Fibroblast of skin of back (primary cell): ENCODE data around the gene TNFRSF9.
A peak's percentile ranks its signal among the peaks of the same experiment; 100 is the strongest.
"Not testable (repeated sequence)": the region's sequence is repeated elsewhere in the genome, so short reads cannot be mapped to it uniquely, and the experiment has no call there.

Experiments used
- DNase-seq: peaks from one replicate; pipeline ENCODE4 v3.0.0-alpha.2; 2013

Gene TNFRSF9

GRCh38 chr1:7960867-7961215, 20.2 kb upstream of the TNFRSF9 start:
- no peak for DNase-seq

GRCh38 chr1:7960165-7960564, 19.5 kb upstream of the TNFRSF9 start:
- no peak for DNase-seq

- peak; percentile 79 for DNase-seq
Observed at GRCh38 chr1:7956218-7957032, 15.8 kb upstream of the TNFRSF9 start.

GRCh38 chr1:7954683-7955082, 14.0 kb upstream of the TNFRSF9 start:
- no peak for DNase-seq

GRCh38 chr1:7953850-7954609, 13.4 kb upstream of the TNFRSF9 start:
- peak; percentile 82 for DNase-seq

- DNase-seq, result not testable (repeated sequence)
Observed at GRCh38 chr1:7952791-7953190, 12.2 kb upstream of the TNFRSF9 start.

GRCh38 chr1:7948960-7949359, 8.3 kb upstream of the TNFRSF9 start:
- peak; percentile 84 for DNase-seq

GRCh38 chr1:7943251-7943650, 2.6 kb upstream of the TNFRSF9 start:
- no peak for DNase-seq

- peak; percentile 65 for DNase-seq
Observed at GRCh38 chr1:7942214-7942921, 1.7 kb upstream of the TNFRSF9 start.

GRCh38 chr1:7941437-7941793, 776 bp upstream of the TNFRSF9 start:
- peak; percentile 19 for DNase-seq

- DNase-seq, result no peak
Observed at GRCh38 chr1:7940034-7940433, 605 bp downstream of the TNFRSF9 start.

- DNase-seq, result no peak
Observed at GRCh38 chr1:7938070-7938469, 2.6 kb downstream of the TNFRSF9 start.

GRCh38 chr1:7932524-7933138, 8.0 kb downstream of the TNFRSF9 start:
- DNase-seq, result no peak

GRCh38 chr1:7931446-7931812, 9.2 kb downstream of the TNFRSF9 start:
- no peak for DNase-seq

GRCh38 chr1:7930645-7931445, 9.8 kb downstream of the TNFRSF9 start:
- DNase-seq, result no peak

- no peak for DNase-seq
Observed at GRCh38 chr1:7929637-7930036, 11.0 kb downstream of the TNFRSF9 start.

GRCh38 chr1:7928247-7928646, 12.4 kb downstream of the TNFRSF9 start:
- DNase-seq, result no peak

- DNase-seq, result not testable (repeated sequence)
Observed at GRCh38 chr1:7927061-7927460, 13.6 kb downstream of the TNFRSF9 start.

GRCh38 chr1:7922301-7922700, 18.3 kb downstream of the TNFRSF9 start:
- peak; percentile 79 for DNase-seq

GRCh38 chr1:7921796-7922195, 18.8 kb downstream of the TNFRSF9 start:
- peak; percentile 70 for DNase-seq

- no peak for DNase-seq
Observed at GRCh38 chr1:7919880-7920279, 20.8 kb downstream of the TNFRSF9 start.

- not testable (repeated sequence) for DNase-seq
Observed at GRCh38 chr1:7917971-7918370, 22.7 kb downstream of the TNFRSF9 start.
